ENCODE results near the gene RING1.

GRCh38 chr6:33202799-33203198 lies 5.5 kb upstream of the RING1 start:
- TF ChIP-seq, protein P1, sequence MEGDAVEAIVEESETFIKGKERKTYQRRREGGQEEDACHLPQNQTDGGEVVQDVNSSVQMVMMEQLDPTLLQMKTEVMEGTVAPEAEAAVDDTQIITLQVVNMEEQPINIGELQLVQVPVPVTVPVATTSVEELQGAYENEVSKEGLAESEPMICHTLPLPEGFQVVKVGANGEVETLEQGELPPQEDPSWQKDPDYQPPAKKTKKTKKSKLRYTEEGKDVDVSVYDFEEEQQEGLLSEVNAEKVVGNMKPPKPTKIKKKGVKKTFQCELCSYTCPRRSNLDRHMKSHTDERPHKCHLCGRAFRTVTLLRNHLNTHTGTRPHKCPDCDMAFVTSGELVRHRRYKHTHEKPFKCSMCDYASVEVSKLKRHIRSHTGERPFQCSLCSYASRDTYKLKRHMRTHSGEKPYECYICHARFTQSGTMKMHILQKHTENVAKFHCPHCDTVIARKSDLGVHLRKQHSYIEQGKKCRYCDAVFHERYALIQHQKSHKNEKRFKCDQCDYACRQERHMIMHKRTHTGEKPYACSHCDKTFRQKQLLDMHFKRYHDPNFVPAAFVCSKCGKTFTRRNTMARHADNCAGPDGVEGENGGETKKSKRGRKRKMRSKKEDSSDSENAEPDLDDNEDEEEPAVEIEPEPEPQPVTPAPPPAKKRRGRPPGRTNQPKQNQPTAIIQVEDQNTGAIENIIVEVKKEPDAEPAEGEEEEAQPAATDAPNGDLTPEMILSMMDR (IDR thresholded peaks at IDR 0.05; ENCODE audit: insufficient read depth, low read depth, low read length), result no peak
- TF ChIP-seq EZH2 (IDR thresholded peaks at IDR 0.05; ENCODE audit: insufficient read depth, low read length), result no peak

Data from astrocyte (in vitro differentiated cells and primary cell).